HG03175 (cell line): ENCODE data around the gene GNA15.
"Not testable (repeated sequence)": the region's sequence is repeated elsewhere in the genome, so short reads cannot be mapped to it uniquely, and the experiment has no call there.

ENCODE experiments used
- ATAC-seq: cut with Tn5 transposase; IDR thresholded peaks from one replicate; pipeline ENCODE4 v1.9.1; 2021; ENCODE audit warnings: mild to moderate bottlenecking, moderate library complexity; ENCODE audit not compliant: unreplicated experiment

GNA15 gene

GRCh38 chr19:3171894-3172672 is 36.2 kb downstream of the GNA15 start:
- no peak for ATAC-seq

GRCh38 chr19:3172673-3173000 is 36.8 kb downstream of the GNA15 start:
- ATAC-seq, result not testable (repeated sequence)

- no peak for ATAC-seq
These were observed 40.2 kb downstream of the GNA15 start for GRCh38 chr19:3175781-3176714.

GRCh38 chr19:3176715-3177501 is 41.1 kb downstream of the GNA15 start:
- ATAC-seq, result no peak

- no peak for ATAC-seq
These were observed 42.6 kb downstream of the GNA15 start, which contains the start of gene S1PR4 for GRCh38 chr19:3178377-3178972. TSS of gene S1PR4 (plus strand) at chr19:3178769. CDS start at chr19:3178793, 24 bp downstream.

GRCh38 chr19:3178973-3179738 is 43.3 kb downstream of the GNA15 start:
- ATAC-seq, result no peak

GRCh38 chr19:3179739-3180293 is 44.0 kb downstream of the GNA15 start:
- no peak for ATAC-seq

GRCh38 chr19:3183721-3184641 is 48.1 kb downstream of the GNA15 start:
- no peak for ATAC-seq

- peak; percentile 31 for ATAC-seq
These were observed 49.1 kb downstream of the GNA15 start for GRCh38 chr19:3184847-3185460.

GRCh38 chr19:3185461-3186159 is 49.8 kb downstream of the GNA15 start, which contains the start of gene NCLN:
TSS of gene NCLN (plus strand) at chr19:3185930. CDS start at chr19:3186031, 101 bp downstream.
- peak; percentile 74 for ATAC-seq

- no peak for ATAC-seq
These were observed 50.4 kb downstream of the GNA15 start for GRCh38 chr19:3186160-3186688.

GRCh38 chr19:3186891-3187661 is 51.2 kb downstream of the GNA15 start:
- ATAC-seq, result no peak

GRCh38 chr19:3187662-3188511 is 52.1 kb downstream of the GNA15 start:
- no peak for ATAC-seq

GRCh38 chr19:3188627-3189596 is 53.1 kb downstream of the GNA15 start:
- ATAC-seq, result no peak
